Neuronal stem cell (in vitro differentiated cells): ENCODE measurements around the gene MGST3.
A peak's percentile ranks its signal among the peaks of the same experiment; 100 is the strongest.

Experiments used
- DNase-seq: peaks from one replicate; pipeline ENCODE4 v3.0.0-alpha.2; 2013; ENCODE audit warnings: low spot score
- H2AFZ ChIP-seq: one replicate; pipeline ENCODE4 v1.6.1; 2013; ENCODE audit warnings: mild to moderate bottlenecking, low read length, inconsistent platforms
- H2AK5ac ChIP-seq: 2 replicates; pipeline ENCODE4 v1.6.1; 2013; ENCODE audit warnings: low read depth, mild to moderate bottlenecking, inconsistent platforms, low read length, moderate library complexity, mixed read lengths
- H2BK120ac ChIP-seq: 2 replicates; pipeline ENCODE4 v1.6.1; 2013; ENCODE audit warnings: low read depth, mild to moderate bottlenecking, inconsistent platforms, low read length, moderate library complexity, mixed read lengths
- H2BK12ac ChIP-seq: one replicate; pipeline ENCODE4 v1.6.1; 2013; ENCODE audit warnings: low read length, inconsistent platforms
- H2BK15ac ChIP-seq: 2 replicates; pipeline ENCODE4 v1.6.1; 2013; ENCODE audit warnings: mild to moderate bottlenecking, low read length, inconsistent platforms, mixed read lengths
- H2BK5ac ChIP-seq: one replicate; pipeline ENCODE4 v1.6.1; 2013; ENCODE audit warnings: inconsistent platforms, mild to moderate bottlenecking, low read length, moderate library complexity
- H3K14ac ChIP-seq: one replicate; pipeline ENCODE4 v1.6.1; 2013; ENCODE audit warnings: low read length, inconsistent platforms
- H3K18ac ChIP-seq: 2 replicates; pipeline ENCODE4 v1.6.1; 2013; ENCODE audit warnings: low read length, inconsistent platforms
- H3K23ac ChIP-seq: 2 replicates; pipeline ENCODE4 v1.6.1; 2013; ENCODE audit warnings: low read depth, mild to moderate bottlenecking, mixed read lengths, low read length, inconsistent platforms; ENCODE audit not compliant: poor library complexity
- H3K27ac ChIP-seq: replicated peaks from 3 replicates; pipeline ENCODE4 v1.5.1; 2013; ENCODE audit warnings: low read length, inconsistent platforms
- H3K27me3 ChIP-seq, 3 experiments: 2 replicates each; pipeline ENCODE4 v1.6.1; 2013; ENCODE audit warnings: low read length in 3 of 3, mild to moderate bottlenecking in 2 of 3, inconsistent platforms in 1 of 3, low read depth in 1 of 3, mixed read lengths in 1 of 3, moderate library complexity in 1 of 3; ENCODE audit not compliant: control insufficient read depth in 3 of 3, insufficient read depth in 3 of 3
- H3K36me3 ChIP-seq, 2 donors: replicated peaks in 1 of 2; 2 replicates each; pipeline ENCODE4 v1.6.1; 2013; ENCODE audit warnings: low read length in 2 of 2; ENCODE audit not compliant: control insufficient read depth in 2 of 2, insufficient read depth in 2 of 2
- H3K4ac ChIP-seq: 2 replicates; pipeline ENCODE4 v1.6.1; 2013; ENCODE audit warnings: inconsistent platforms, mild to moderate bottlenecking, low read length, moderate library complexity
- H3K4me1 ChIP-seq, 2 donors: 1 replicate in 1 of 2; 2 replicates in 1 of 2; pipeline ENCODE4 v1.6.1; 2013; ENCODE audit warnings: low read length in 2 of 2, low read depth in 1 of 2; ENCODE audit not compliant: control insufficient read depth in 2 of 2, insufficient read depth in 1 of 2
- H3K4me2 ChIP-seq: one replicate; pipeline ENCODE4 v1.6.1; 2013; ENCODE audit warnings: mild to moderate bottlenecking, low read length, inconsistent platforms; ENCODE audit not compliant: insufficient read depth, poor library complexity, severe bottlenecking
- H3K4me3 ChIP-seq, 2 donors: 2 replicates each; pipeline ENCODE4 v1.5.1; 2013; ENCODE audit warnings: low read length in 2 of 2, mild to moderate bottlenecking in 2 of 2, inconsistent platforms in 1 of 2, moderate library complexity in 1 of 2
- H3K79me1 ChIP-seq: one replicate; pipeline ENCODE4 v1.6.1; 2013; ENCODE audit warnings: low read depth, mild to moderate bottlenecking, inconsistent platforms, low read length, moderate library complexity
- H3K9ac ChIP-seq: one replicate; pipeline ENCODE4 v1.6.1; 2013; ENCODE audit warnings: mild to moderate bottlenecking, low read depth, low read length, inconsistent platforms; ENCODE audit not compliant: poor library complexity
- H3K9me3 ChIP-seq, 2 donors: replicated peaks in 1 of 2; 2 replicates each; pipeline versions ENCODE3 to v1.6.1; 2013; ENCODE audit warnings: low read length in 2 of 2, mild to moderate bottlenecking in 2 of 2, inconsistent platforms in 1 of 2, low read depth in 1 of 2, mixed read lengths in 1 of 2, moderate library complexity in 1 of 2; ENCODE audit not compliant: control insufficient read depth in 2 of 2, insufficient read depth in 1 of 2
- H4K8ac ChIP-seq: one replicate; pipeline ENCODE4 v1.6.1; 2013; ENCODE audit warnings: low read depth, mild to moderate bottlenecking, inconsistent platforms, low read length, moderate library complexity
- H4K91ac ChIP-seq: one replicate; pipeline ENCODE4 v1.6.1; 2013; ENCODE audit warnings: low read length, low read depth, mild to moderate bottlenecking, inconsistent platforms; ENCODE audit not compliant: poor library complexity
- WGBS, 2 donors: extraction: QIAGEN DNeasy Blood & Tissue Kit; methylation state at CpG; one replicate each; pipeline ENCODE4 v1.1.7; 2013; ENCODE audit warnings: missing lambda C conversion rate in 2 of 2, mixed read lengths in 1 of 2; ENCODE audit not compliant: insufficient read length in 2 of 2, insufficient replicate concordance in 1 of 2; ENCODE audit errors: extremely low coverage in 2 of 2; 5-methylcytosine and 5-hydroxymethylcytosine counted together

The MGST3 gene

GRCh38 chr1:165616987-165617546 is 14.0 kb upstream of the MGST3 start:
- no peaks in the 10 kb centered on the region for H3K36me3 ChIP-seq
- no peak overlapping the region for H2BK120ac ChIP-seq
- H3K27me3 ChIP-seq: peaks cover 0 to 4% (median 0%) of the 10 kb centered on the region in 3 experiments
- no peak overlapping the region for H2BK5ac ChIP-seq
- H3K27ac ChIP-seq: no peak overlapping the region
- no peak for DNase-seq
- no peak overlapping the region for H2BK12ac ChIP-seq
- no peak overlapping the region for H4K91ac ChIP-seq
- H3K23ac ChIP-seq: no peak overlapping the region
- WGBS, 2 donors: no CpG with 5 or more reads among the region's 8 CpGs
- H3K9ac ChIP-seq: no peak overlapping the region
- H2AK5ac ChIP-seq: no peak overlapping the region
- no peaks in the 10 kb centered on the region for H3K79me1 ChIP-seq
- H4K8ac ChIP-seq: no peak overlapping the region
- H3K4me2 ChIP-seq: no peak overlapping the region
- no peak overlapping the region for H3K4me3 ChIP-seq
- no peak overlapping the region for H2AFZ ChIP-seq
- peaks cover 0 to 1% of the 10 kb centered on the region in 2 donors for H3K4me1 ChIP-seq
- no peak overlapping the region for H3K4ac ChIP-seq
- H2BK15ac ChIP-seq: no peak overlapping the region
- no peak overlapping the region for H3K18ac ChIP-seq
- H3K9me3 ChIP-seq: no peaks in the 10 kb centered on the region
- H3K14ac ChIP-seq: no peak overlapping the region

- Histone ChIP-seq H3K4me2 (no peak overlapping the region), H2BK15ac (no peak overlapping the region), H2AK5ac (no peak overlapping the region), H2BK120ac (no peak overlapping the region), H3K79me1 (no peaks in the 10 kb centered on the region), H3K4ac (no peak overlapping the region), H2BK5ac (no peak overlapping the region), H3K14ac (no peak overlapping the region), H3K23ac (no peak overlapping the region), H2AFZ (no peak overlapping the region), H3K9me3 (no peaks in the 10 kb centered on the region), H2BK12ac (no peak overlapping the region), H3K36me3 (no peaks in the 10 kb centered on the region), H3K18ac (no peak overlapping the region), H4K91ac (no peak overlapping the region), H3K27ac (no peak overlapping the region), H3K27me3 (peaks cover 0 to 8% (median 0%) of the 10 kb centered on the region in 3 experiments), H4K8ac (no peak overlapping the region), H3K9ac (no peak overlapping the region), H3K4me1 (peaks cover 0 to 1% of the 10 kb centered on the region in 2 donors), H3K4me3 (no peak overlapping the region)
- no peak for DNase-seq
- no CpG with 5 or more reads among the region's 1 CpG for WGBS, 2 donors
These were observed 11.3 kb upstream of the MGST3 start for GRCh38 chr1:165619647-165620151.

GRCh38 chr1:165623624-165624023 is 7.4 kb upstream of the MGST3 start:
- H2BK120ac ChIP-seq: no peak overlapping the region
- no peak overlapping the region for H3K23ac ChIP-seq
- H4K8ac ChIP-seq: no peak overlapping the region
- H3K9ac ChIP-seq: no peak overlapping the region
- no peaks in the 10 kb centered on the region for H3K36me3 ChIP-seq
- H3K14ac ChIP-seq: no peak overlapping the region
- H3K9me3 ChIP-seq: no peaks in the 10 kb centered on the region
- H3K27me3 ChIP-seq: peaks cover 0 to 23% (median 0%) of the 10 kb centered on the region in 3 experiments
- no peak overlapping the region for H2BK12ac ChIP-seq
- no peak overlapping the region for H4K91ac ChIP-seq
- no peak overlapping the region for H2BK15ac ChIP-seq
- no peak overlapping the region for H2BK5ac ChIP-seq
- H3K4me1 ChIP-seq: no peaks in the 10 kb centered on the region
- H3K4me3 ChIP-seq: no peak overlapping the region
- no peak for DNase-seq
- H3K4ac ChIP-seq: no peak overlapping the region
- no peak overlapping the region for H2AFZ ChIP-seq
- H3K4me2 ChIP-seq: no peak overlapping the region
- no peak overlapping the region for H3K18ac ChIP-seq
- H3K79me1 ChIP-seq: no peaks in the 10 kb centered on the region
- H3K27ac ChIP-seq: no peak overlapping the region
- H2AK5ac ChIP-seq: no peak overlapping the region

GRCh38 chr1:165624441-165624840 is 6.6 kb upstream of the MGST3 start:
- no peaks in the 10 kb centered on the region for H3K79me1 ChIP-seq
- no peak overlapping the region for H2BK120ac ChIP-seq
- H3K9ac ChIP-seq: no peak overlapping the region
- no peak overlapping the region for H3K18ac ChIP-seq
- no peak overlapping the region for H3K4me3 ChIP-seq
- H3K4me1 ChIP-seq: no peaks in the 10 kb centered on the region
- DNase-seq: no peak
- H3K36me3 ChIP-seq: no peaks in the 10 kb centered on the region
- H3K9me3 ChIP-seq: no peaks in the 10 kb centered on the region
- peaks cover 0 to 23% (median 0%) of the 10 kb centered on the region in 3 experiments for H3K27me3 ChIP-seq
- no peak overlapping the region for H3K4me2 ChIP-seq
- H2BK5ac ChIP-seq: no peak overlapping the region
- H3K23ac ChIP-seq: peak overlapping the region; percentile 44
- no peak overlapping the region for H2BK12ac ChIP-seq
- no peak overlapping the region for H3K27ac ChIP-seq
- no peak overlapping the region for H3K4ac ChIP-seq
- no CpG with 5 or more reads among the region's 4 CpGs for WGBS, 2 donors
- H3K14ac ChIP-seq: peak overlapping the region; percentile 9
- no peak overlapping the region for H2AK5ac ChIP-seq
- no peak overlapping the region for H4K8ac ChIP-seq
- H4K91ac ChIP-seq: peak overlapping the region; percentile 38
- no peak overlapping the region for H2BK15ac ChIP-seq
- H2AFZ ChIP-seq: no peak overlapping the region
